Stimulated activated CD8-positive, alpha-beta memory T cell treated with anti-CD3 and anti-CD28 coated beads, Interleukin-7, amount 100 ng/mL, for 1 hour (primary cell): Measurements from ENCODE around the gene YIF1A.
"Not testable (repeated sequence)": the region's sequence is repeated elsewhere in the genome, so short reads cannot be mapped to it uniquely, and the experiment has no call there.

Source experiments
- DNase-seq, 2 donors: peaks; one replicate each; pipeline ENCODE4 v3.0.0-alpha.2; 2020; ENCODE audit warnings: low read depth in 2 of 2

The YIF1A gene

DNA sequence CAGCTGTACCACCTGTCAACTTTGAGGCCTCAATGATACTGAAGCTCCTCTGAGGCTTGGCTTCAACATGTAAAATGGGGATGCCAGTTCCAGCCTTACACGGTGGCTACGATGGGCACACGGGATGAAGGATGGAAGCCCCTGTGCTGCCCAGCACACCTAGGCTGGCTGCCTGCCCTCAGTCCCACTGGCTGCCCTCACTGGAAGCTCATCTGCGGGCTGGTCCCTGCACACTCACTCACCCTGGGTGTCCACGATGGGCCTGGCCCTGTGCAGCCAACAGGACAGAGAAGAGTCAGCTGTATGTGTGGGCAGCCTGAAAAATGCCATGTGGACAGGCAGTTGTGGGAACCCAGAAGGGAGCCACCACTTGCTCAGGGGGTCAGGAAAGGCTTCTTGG, 2.2 kb downstream of the YIF1A start:
- DNase-seq = no peak

- DNase-seq = no peak
These were observed 3.5 kb downstream of the YIF1A start for GRCh38 chr11:66285250-66285947.

GRCh38 chr11:66284526-66285078, 4.3 kb downstream of the YIF1A start:
- no peak for DNase-seq

GRCh38 chr11:66283461-66284105, 5.4 kb downstream of the YIF1A start:
- DNase-seq = no peak

DNA sequence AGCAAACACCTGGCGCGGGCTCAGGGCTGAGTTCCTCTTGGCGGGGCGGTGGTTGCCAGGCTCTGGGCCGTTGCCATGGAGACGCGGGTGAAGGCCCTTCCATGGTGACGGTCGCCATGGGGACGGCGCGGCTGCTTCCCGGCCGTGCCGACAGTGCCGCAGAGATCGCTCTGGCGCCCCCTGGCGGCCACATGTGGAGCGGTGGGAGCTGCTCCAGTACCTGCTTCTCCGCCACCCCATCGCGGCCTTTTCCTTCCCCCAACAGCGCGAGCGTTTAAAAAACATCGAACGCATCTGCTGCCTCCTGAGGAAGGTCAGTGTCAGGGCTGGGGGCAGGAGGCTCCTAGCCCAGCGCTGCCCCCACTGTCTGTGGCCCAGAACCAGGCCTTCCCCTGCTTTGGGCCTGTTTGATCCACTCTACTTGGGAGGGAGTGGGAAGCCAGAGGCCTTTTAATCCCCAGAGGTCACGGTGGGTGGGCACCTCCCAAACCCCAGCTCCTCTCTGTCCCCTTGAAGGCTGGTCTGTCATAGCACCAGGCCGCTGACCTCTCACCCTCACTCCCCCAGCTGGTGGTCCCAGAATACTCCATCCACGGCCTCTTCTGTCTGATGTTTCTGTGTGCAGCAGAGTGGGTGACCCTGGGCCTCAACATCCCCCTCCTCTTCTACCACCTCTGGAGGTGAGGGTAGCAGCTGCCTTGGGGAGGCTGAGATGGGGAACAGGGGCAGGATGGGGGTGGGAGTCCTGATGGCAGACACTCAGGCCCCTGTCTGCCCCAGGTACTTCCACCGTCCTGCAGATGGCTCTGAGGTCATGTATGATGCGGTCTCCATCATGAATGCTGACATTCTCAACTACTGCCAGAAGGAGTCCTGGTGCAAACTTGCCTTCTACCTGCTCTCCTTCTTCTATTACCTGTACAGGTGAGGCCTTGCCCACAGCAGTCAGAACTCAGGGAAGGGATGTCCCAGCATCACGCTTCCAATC, 6.2 kb downstream of the YIF1A start:
- DNase-seq = peak; percentile 98 to 99

GRCh38 chr11:66281776-66282467, 7.0 kb downstream of the YIF1A start:
- no peak for DNase-seq

DNA sequence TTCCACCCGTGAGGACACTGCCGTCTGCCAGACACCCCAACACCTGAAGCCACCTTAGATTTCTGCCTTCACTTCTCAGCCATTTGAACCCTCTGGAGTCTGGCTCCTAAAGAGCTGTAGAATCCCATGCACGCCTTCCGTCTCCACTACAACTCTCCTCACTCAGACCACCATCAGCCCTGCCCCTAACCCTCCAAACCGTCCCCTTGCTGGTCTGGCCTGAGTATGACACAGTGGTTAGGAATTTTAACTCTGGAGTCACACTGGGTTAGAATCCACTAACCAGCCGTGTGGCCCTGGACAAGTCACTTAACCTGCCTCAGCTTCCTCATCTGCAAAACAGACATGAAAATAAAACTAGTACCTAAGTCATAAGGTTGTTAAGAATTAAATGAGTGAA, 7.9 kb downstream of the YIF1A start:
- DNase-seq = no peak

DNA sequence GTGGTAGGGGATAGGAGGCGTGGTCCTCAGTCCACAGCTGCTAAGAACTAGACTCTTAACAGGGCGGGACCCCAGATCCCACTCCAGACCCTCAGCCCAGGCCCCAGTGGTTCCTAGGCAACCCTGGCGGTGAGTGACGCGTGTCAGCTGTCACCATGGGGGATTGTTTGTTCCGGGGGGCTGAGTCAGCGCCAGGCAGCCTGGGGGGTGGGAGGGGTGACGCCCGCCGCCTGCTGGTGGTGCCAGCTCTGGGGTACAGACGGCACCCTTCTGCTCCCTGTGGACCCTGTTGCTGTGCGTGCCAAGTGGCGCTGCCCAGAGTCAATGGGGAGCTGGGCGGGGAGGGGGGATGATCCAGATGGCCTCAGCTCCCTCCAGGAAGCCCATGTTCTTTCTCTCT, 8.5 kb downstream of the YIF1A start:
- DNase-seq = no peak

DNA sequence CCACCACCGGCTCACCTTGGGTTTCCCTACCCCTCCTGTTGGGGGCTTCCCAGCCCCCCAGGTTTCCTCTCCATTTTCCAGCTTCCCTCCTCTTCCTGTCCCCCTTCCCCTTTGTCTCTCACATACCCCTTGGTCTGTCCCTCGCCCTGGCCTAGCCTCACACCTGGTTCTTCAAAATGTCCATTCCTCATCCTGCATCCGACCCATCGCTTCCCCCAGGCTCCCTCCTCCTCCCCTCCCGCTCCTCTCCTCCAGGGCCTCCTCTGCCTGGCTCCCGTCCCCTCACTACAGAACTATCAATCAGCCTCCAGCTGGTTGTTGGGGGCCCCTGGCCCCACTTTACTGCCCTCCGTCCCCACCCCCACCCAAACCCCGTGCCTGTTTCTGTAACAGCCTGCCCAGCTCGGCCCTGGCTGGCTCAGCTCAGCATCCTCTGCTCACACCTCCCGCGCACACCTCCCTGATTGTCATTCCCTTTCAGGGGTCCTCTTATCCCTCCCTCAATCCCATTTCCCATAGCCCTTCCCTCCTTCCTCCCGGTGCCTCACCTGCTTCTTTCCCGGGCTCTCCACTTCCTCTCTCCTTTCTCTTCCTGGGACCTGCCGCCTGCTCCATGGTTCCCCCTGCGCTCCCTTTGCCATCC, 9.7 kb downstream of the YIF1A start:
- no peak for DNase-seq

GRCh38 chr11:66278363-66279091, 10.4 kb downstream of the YIF1A start:
- no peak for DNase-seq

DNA sequence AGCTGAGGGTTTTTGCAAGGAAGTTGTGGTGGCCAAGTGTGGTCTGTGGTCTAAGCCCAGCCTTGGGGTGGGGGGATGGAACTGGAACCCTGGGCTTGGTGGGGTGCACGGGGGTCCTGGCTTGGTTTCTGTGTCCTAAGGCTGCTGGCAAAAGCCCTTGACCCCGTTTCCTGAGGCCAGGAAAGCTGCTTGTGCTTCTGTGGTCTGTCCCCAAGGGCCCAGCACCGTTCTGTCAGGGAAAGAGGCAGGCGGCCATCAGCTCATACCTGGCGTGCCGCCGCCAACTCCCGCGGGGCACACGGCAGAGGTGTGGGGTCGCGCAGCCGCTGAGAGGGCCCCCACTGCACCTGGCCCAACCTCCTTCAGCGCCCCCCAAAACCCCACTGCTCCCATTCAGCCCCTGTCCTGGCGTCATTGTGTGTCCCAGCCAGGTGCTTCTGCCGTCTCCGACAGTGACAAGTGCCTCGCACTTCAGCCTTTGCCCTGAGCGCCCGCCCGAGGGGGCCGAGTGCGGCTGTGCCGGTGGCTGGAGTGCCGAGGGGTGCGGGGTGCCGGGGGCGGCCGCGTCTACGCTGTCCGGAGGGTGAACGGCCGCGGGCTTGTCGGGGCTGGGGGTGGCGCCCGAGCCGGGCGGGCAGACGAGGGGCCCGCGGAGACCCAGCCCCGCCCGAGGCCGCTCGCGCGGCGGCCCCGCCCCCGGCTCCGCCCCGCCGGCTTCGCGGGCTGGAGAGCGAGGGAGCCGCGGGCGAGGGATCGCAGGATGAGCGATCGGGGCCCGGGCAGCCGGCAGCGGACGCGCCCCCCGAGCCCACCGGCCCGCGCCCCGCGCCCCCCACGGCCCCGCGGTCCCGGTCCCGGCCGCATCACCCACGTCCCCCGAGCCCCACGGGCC, 11.2 kb downstream of the YIF1A start, which contains the start of gene CNIH2:
Gene CNIH2 (plus strand): TSS at position 705 of the 892 bp plus-strand sequence. CDS start 282 bp downstream, outside the sequence.
- no peak for DNase-seq

DNA sequence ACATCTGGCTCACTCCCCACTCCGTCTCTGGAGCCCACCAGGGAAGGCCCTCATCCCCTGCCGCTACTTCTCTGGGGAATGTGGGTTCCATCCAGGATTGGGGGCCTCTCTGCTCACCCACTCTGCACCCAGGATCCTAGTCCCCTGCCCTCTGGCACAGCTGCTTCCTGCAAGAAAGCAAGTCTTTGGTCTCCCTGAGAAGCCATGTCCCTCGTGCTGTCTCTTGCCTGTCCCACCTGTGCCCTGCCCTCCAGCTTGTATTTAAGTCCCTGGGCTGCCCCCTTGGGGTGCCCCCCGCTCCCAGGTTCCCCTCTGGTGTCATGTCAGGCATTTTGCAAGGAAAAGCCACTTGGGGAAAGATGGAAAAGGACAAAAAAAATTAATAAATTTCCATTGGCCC, 11.9 kb downstream of the YIF1A start:
- not testable (repeated sequence) for DNase-seq

GRCh38 chr11:66276619-66277018, 12.3 kb downstream of the YIF1A start:
- not testable (repeated sequence) for DNase-seq

DNA sequence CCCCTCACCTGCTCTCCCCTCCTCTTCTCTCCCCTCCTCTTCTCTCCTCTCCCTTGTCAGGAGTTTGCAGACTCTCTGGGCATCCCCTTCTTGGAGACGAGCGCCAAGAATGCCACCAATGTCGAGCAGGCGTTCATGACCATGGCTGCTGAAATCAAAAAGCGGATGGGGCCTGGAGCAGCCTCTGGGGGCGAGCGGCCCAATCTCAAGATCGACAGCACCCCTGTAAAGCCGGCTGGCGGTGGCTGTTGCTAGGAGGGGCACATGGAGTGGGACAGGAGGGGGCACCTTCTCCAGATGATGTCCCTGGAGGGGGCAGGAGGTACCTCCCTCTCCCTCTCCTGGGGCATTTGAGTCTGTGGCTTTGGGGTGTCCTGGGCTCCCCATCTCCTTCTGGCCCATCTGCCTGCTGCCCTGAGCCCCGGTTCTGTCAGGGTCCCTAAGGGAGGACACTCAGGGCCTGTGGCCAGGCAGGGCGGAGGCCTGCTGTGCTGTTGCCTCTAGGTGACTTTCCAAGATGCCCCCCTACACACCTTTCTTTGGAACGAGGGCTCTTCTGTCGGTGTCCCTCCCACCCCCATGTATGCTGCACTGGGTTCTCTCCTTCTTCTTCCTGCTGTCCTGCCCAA, 12.8 kb downstream of the YIF1A start:
- DNase-seq = no peak

- DNase-seq = no peak
These were observed 13.5 kb downstream of the YIF1A start for GRCh38 chr11:66275396-66275795.

GRCh38 chr11:66274219-66274618, 14.7 kb downstream of the YIF1A start:
- no peak for DNase-seq

GRCh38 chr11:66272596-66272995, 16.3 kb downstream of the YIF1A start:
- DNase-seq = no peak

DNA sequence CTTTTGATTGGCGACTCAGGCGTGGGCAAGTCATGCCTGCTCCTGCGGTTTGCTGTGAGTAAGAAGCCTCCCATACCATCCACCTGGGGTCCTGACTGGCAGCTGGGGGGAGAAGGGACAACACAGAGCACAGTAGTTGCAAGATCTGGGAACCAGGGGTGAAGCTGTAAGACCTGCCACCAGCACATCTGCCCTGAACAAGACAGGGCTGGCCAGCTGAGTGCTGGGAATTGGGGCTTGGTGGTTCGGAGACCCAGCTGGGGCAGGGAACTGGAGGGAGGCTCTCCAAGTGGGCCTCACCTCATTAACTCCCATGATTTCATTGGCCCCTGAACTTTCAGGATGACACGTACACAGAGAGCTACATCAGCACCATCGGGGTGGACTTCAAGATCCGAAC, 17.1 kb downstream of the YIF1A start:
- DNase-seq = no peak
